DMS114 treated with DMSO at 0.1 percent for 48 hours (cell line): ENCODE measurements around the gene DHRS4L2.
A peak's percentile ranks its signal among the peaks of the same experiment; 100 is the strongest.

Experiments
- DNase-seq: peaks from one replicate; lab custom pipeline; 2025; ENCODE audit not compliant: unreplicated experiment; lab: John Stamatoyannopoulos, UW

DHRS4L2 gene

GRCh38 chr14:24051789-24052655 is 63.3 kb downstream of the DHRS4L2 start, which contains the start of gene CARMIL3:
Gene CARMIL3, plus strand, starts transcription at chr14:24052009. Its CDS starts 145 bp downstream, at chr14:24052154.
- DNase-seq: peak; percentile 31

GRCh38 chr14:24052656-24053547 is 64.2 kb downstream of the DHRS4L2 start:
- DNase-seq: no peak

- DNase-seq: no peak
Measured at GRCh38 chr14:24053548-24054323, 65.0 kb downstream of the DHRS4L2 start.

- DNase-seq: no peak
Measured at GRCh38 chr14:24054324-24054641, 65.6 kb downstream of the DHRS4L2 start.

DNA sequence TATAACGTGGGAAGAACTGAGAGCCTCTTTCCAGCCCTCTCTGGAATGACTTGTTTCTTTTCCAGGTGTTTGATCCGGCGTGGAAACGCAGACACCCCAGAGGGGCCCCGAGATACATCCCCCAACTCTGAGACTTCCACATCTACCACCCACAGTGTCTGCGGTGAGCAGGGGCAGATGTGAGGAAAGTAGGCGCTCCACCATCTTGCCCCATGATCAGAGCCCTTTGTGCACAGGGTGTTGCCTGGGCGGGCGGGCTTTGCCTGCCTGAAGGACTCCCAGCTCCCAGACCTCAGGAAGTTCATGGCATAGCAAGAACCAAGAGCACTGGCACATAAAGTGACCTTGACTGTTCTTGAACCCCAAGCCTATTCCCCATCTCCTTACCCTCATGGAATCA is 65.9 kb downstream of the DHRS4L2 start:
- DNase-seq: no peak
